AG10803 (cell line): ENCODE data around the gene CDK6.

Experiments used
- DNase-seq: peaks from one replicate; pipeline ENCODE4 v3.0.0; 2010; ENCODE audit warnings: low read depth
- H3K4me3 ChIP-seq: 2 replicates; pipeline ENCODE4 v1.5.1; 2011; ENCODE audit warnings: mild to moderate bottlenecking, low read length, control low read depth
- TF ChIP-seq, protein P1 (sequence below): conservative IDR thresholded peaks from 2 replicates; pipeline ENCODE4 v1.5.1; 2011; ENCODE audit warnings: mild to moderate bottlenecking, low read length, control low read depth, inconsistent platforms

CDK6 gene

DNA sequence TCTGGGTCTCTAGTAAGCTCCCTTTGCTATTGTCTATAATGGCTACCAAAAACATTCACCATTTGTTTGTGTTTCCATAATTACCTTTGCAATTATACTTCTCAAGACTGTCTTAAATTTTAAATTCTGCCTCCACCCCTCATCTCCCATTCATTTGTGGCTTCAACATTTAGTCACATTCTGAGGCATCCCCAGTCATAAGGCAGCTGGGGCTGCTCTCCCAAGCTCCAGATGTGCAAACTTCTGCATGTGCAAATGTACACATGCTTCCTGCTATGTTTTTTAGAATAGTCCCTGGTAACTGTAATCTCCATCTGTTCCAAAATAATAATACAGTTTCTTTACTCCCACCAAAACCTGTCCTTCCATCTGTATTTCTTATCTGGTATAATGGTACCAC lies 97.3 kb downstream of the CDK6 start:
- TF ChIP-seq, protein P1, sequence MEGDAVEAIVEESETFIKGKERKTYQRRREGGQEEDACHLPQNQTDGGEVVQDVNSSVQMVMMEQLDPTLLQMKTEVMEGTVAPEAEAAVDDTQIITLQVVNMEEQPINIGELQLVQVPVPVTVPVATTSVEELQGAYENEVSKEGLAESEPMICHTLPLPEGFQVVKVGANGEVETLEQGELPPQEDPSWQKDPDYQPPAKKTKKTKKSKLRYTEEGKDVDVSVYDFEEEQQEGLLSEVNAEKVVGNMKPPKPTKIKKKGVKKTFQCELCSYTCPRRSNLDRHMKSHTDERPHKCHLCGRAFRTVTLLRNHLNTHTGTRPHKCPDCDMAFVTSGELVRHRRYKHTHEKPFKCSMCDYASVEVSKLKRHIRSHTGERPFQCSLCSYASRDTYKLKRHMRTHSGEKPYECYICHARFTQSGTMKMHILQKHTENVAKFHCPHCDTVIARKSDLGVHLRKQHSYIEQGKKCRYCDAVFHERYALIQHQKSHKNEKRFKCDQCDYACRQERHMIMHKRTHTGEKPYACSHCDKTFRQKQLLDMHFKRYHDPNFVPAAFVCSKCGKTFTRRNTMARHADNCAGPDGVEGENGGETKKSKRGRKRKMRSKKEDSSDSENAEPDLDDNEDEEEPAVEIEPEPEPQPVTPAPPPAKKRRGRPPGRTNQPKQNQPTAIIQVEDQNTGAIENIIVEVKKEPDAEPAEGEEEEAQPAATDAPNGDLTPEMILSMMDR: no peak
- H3K4me3 ChIP-seq: no peak overlapping the region
- peak; percentile 14 for DNase-seq

DNA sequence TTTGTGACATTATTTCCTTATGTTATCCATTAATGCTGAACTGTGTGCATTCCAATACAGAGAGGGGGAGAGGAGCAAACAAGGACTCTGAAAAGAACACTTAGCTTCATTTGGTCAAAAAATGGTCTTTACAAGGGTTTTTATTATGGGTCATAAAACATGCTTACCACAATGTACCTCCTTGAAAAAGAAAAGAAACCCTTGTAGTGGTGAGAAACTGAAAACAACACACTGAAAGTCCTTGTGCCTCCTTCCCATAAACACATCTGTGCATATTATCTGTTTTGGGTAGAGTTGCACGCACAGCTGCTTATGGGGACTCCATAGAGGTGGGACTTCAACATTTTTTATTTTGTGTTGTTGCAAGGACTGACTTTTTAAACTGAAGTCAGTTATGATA lies 98.7 kb downstream of the CDK6 start:
- TF ChIP-seq, protein P1: no peak
- peak; percentile 29 for DNase-seq
- no peak overlapping the region for H3K4me3 ChIP-seq

DNA sequence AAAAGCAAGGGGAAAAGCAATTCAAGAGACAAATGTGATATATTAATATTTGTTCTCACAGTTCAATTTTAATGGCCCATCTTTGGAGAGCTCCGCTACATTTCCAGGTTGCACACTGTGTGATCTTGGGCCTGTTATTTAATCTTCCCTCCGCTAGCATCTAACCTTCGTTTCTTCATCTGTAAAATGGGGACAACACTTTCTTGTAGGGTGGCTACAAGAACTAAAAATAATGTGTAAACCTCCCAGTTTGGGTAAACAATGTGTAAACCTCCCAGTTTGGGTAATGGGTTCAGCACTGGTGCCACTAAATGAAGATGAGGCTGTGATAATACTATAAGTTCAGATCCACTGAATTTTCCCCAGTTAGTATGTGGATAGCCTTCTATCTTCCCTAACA lies 99.5 kb downstream of the CDK6 start:
- TF ChIP-seq, protein P1: no peak
- DNase-seq: no peak

DNA sequence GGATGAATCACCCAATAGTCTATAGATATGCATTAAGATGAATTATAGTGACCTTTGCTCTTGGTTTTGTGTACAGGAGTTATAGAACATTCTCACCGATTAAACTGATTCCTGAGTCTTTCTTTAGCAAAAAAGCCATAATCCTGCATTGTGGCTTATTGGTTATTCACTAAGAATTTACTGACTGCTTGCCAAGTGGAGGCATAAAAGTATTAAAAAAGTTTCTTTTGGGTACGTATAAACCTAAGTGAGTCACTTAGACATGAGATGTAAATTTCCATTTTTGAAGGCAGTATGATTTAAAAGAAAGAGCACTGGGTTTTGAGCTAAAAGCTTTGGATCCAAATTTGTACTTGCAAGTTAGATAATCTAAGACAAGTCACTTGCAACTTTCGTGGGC lies 100.7 kb downstream of the CDK6 start:
- no peak overlapping the region for H3K4me3 ChIP-seq
- TF ChIP-seq, protein P1: no peak
- DNase-seq: peak; percentile 68

More for the DNA sequence above, 99.5 kb downstream of the CDK6 start:
- H3K4me3 ChIP-seq: no peak overlapping the region

DNA sequence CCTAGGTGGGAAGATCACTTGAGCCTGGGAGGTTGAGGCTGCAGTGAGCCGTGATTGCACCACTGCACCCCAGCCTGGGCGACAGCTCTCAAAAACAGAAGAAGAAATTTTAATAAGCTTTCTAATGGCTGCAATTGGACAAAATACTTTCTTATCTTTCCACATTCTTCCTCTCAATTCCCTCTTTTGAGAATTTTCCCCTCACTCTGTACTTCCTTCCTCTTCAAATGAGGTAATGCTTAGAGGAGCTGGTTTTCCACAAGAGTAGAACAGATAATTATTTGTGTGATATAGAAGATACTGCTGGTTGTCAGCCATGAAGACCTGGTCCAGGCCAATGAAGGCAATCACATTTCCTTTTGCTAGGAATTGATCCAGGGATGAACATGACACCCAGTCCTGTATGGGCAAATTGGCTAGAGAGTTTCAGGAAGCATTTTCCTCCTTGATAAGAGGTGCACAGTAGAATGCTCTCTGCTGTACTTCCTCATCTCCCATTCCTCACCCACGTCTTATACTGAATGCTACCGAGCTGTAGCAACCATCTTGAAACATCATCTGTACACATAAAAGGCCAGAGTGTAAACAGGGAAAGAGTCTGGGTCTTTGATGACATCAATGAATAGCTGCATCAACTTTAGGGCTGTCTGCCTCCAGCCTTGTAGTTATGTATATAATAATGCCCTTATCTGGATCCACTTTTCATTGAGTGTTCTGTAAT lies 103.9 kb downstream of the CDK6 start:
- no peak for DNase-seq
- TF ChIP-seq, protein P1: no peak
- no peak overlapping the region for H3K4me3 ChIP-seq

DNA sequence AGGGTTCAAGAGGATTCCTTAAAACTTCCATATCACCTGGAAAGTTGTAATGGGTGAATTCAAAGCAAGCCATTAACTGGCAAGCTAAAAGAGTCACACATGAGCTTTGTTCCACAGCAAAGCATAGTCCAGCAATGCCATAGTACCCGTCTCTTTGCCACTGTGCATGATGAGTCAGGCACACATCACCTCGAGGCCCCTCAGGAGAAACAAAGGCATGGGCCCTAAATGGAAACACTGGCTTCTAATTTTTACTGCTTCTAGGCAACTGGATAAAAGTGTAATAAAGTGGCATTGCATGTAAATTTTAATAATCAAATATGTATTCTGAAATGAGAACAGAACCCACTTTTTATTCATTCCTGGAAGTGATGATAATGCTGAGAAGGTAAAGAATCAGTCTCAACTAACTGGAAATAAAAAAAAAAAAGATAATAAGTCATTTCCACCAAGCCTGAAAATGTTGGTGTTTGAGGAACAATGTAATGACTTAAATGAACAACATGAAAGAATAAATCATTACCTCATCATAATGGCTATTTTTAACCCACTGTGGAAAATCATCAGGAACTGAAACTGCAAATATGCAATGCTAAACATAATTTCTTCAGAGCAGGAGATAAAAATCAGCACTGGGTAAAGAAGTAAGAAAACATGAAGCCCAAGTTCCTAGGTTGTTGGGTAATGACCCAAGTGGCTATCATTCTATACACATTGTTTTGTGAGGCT lies 104.9 kb downstream of the CDK6 start:
- TF ChIP-seq, protein P1: no peak
- DNase-seq: peak; percentile 32
- no peak overlapping the region for H3K4me3 ChIP-seq

DNA sequence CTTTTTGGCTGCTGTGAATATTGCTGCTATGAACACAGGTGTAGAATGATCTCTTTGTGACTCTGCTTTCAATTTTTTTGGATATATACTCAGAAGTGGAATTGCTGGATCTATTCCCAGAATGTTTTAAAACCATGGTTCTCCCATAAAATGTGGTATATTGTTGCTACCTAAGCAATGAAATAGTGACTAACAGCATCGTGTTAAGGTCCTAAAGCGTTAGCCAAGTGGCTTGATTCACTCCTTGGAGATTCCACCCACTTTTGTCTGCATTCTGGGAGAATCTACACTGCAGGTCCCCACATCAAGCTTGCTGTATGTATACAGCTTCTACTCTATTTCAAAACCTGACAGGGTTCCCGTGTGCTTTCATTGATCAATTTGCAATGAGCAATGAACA lies 105.6 kb downstream of the CDK6 start:
- TF ChIP-seq, protein P1: no peak
- peak; percentile 40 for DNase-seq
- no peak overlapping the region for H3K4me3 ChIP-seq
